Kidney epithelial cell (primary cell): ENCODE results near the gene VAMP5. TPM values are rescaled to one million over a fixed set of nuclear protein-coding genes. Genes with fewer than 3 reads are reported as not detected.
"Not testable (repeated sequence)": the region's sequence is repeated elsewhere in the genome, so short reads cannot be mapped to it uniquely, and the experiment has no call there.

ENCODE experiments used
- DNase-seq: peaks from one replicate; pipeline ENCODE4 v3.0.0-alpha.2; 2010; ENCODE audit warnings: low read depth
- H3K27me3 ChIP-seq: 2 replicates; pipeline ENCODE4 v1.6.0; 2011; ENCODE audit warnings: low read length; ENCODE audit not compliant: control insufficient read depth, insufficient read depth
- H3K36me3 ChIP-seq: 2 replicates; pipeline ENCODE4 v1.5.1; 2011; ENCODE audit warnings: low read length; ENCODE audit not compliant: control insufficient read depth, insufficient read depth
- H3K4me3 ChIP-seq: 2 replicates; pipeline ENCODE4 v1.5.1; 2011; ENCODE audit warnings: low read depth, mild to moderate bottlenecking, control low read depth, low read length
- total RNA-seq: library from RNA; depleted of rRNA; stranded (reverse); fragments of >200 nt; gene quantifications from 2 replicates; pipeline ENCODE4 v1.2.3, GENCODE V29; 2015
- TF ChIP-seq, protein P1 (sequence below): IDR thresholded peaks from 2 replicates; pipeline ENCODE4 v1.5.1; 2011; ENCODE audit warnings: mild to moderate bottlenecking, moderate library complexity, low read length, control low read depth, inconsistent platforms; ENCODE audit not compliant: insufficient read depth, poor library complexity, severe bottlenecking

Gene VAMP5
- total RNA-seq, 1 donor from 2014 or later = 16.5 TPM

DNA sequence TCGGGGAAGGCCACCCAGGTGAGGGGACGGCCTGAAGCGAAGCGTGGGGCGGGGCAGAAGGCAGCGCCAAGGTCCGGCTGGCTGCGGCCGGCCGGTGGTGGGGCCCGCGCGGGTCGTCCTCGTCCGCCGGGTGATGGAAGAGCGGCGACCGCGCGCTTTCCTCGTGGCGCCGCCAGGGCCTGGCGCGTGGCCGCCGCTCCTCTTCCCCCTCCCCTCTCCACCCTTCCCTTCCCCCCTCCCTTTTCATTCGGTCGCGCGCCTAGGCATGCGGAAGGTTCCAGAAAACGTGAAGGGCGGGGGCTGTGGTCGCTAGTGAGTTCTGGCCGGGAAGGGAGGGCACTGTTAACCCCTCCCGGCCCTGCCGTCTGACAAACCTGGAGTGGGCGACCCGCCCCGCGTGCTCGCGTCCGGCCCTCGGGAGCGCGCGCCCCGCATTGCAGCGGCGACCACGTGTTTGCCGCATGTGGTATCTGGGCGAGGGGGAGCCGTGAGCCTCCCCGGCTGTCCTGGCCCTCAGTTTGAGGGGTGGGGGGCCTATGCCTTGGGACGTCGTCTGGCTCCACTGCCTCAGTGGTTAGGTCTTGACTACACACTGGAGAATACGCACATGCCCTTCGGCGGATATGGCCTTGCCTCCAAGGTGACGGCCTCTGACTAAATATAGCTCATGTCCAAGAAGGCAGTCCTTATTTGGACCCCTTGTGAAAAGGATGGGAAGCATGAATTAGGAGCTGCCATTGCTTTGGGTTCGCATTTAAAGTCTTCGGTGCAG is 44.7 kb upstream of the VAMP5 start:
- H3K36me3 ChIP-seq = peaks cover 7% of the 10 kb centered on the region
- no peak for DNase-seq

DNA sequence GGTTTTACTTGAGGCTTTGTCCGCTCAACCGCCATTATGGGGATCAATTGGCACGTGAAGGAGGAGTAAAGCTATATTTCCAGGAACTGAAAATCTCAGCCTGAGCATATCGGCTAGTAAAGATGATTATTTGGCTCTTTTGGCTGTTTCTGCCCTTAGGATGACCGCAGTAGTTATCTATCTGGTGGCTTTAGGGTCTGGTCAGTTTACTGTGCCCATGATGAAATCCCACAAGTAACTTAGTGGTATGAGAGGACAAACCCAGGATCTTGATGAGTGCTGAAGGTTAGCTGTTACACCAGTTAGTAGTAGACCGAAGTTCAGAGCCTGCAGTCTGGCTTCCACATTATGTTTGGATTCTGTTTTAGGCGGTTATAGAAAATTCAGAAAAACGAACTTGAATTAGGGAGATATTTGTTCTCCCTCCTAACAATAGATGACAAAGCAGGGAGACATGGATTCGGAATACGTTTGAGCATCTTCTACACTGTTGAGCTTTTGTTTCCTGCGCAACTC is 44.0 kb upstream of the VAMP5 start:
- DNase-seq = no peak
- peak overlapping the region; percentile 100 for H3K4me3 ChIP-seq
- peaks cover 7% of the 10 kb centered on the region for H3K36me3 ChIP-seq
- H3K27me3 ChIP-seq = no peaks in the 10 kb centered on the region
- TF ChIP-seq, protein P1, sequence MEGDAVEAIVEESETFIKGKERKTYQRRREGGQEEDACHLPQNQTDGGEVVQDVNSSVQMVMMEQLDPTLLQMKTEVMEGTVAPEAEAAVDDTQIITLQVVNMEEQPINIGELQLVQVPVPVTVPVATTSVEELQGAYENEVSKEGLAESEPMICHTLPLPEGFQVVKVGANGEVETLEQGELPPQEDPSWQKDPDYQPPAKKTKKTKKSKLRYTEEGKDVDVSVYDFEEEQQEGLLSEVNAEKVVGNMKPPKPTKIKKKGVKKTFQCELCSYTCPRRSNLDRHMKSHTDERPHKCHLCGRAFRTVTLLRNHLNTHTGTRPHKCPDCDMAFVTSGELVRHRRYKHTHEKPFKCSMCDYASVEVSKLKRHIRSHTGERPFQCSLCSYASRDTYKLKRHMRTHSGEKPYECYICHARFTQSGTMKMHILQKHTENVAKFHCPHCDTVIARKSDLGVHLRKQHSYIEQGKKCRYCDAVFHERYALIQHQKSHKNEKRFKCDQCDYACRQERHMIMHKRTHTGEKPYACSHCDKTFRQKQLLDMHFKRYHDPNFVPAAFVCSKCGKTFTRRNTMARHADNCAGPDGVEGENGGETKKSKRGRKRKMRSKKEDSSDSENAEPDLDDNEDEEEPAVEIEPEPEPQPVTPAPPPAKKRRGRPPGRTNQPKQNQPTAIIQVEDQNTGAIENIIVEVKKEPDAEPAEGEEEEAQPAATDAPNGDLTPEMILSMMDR = no peak

More for the DNA sequence above, 44.7 kb upstream of the VAMP5 start:
- no peaks in the 10 kb centered on the region for H3K27me3 ChIP-seq
- TF ChIP-seq, protein P1 = no peak
- peak overlapping the region; percentile 100 for H3K4me3 ChIP-seq

DNA sequence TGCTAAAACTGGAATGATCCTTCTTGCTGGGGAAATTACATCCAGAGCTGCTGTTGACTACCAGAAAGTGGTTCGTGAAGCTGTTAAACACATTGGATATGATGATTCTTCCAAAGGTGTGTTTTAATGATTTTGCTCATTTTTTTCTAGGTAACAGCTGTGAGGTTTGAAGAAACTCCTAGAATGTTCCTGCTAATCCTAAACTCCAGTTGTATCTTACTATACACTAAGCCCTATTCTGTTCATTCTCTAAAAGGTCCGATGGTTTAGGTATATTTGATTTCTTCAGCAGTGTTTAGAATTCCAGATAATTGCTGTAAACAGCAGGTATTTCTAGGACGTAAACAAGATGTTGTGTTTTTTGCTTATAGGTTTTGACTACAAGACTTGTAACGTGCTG is 43.0 kb upstream of the VAMP5 start:
- Histone ChIP-seq H3K27me3 (no peaks in the 10 kb centered on the region), H3K4me3 (peak overlapping the region; percentile 100), H3K36me3 (peaks cover 7% of the 10 kb centered on the region)
- DNase-seq = no peak
- TF ChIP-seq, protein P1 = no peak

- Histone ChIP-seq H3K36me3 (peaks cover 7% of the 10 kb centered on the region), H3K27me3 (no peaks in the 10 kb centered on the region), H3K4me3 (peak overlapping the region; percentile 100)
- no peak for DNase-seq
- TF ChIP-seq, protein P1 = no peak
These were observed 42.3 kb upstream of the VAMP5 start for GRCh38 chr2:85541753-85542457.

- Histone ChIP-seq H3K27me3 (no peaks in the 10 kb centered on the region), H3K36me3 (peaks cover 7% of the 10 kb centered on the region), H3K4me3 (no peak overlapping the region)
- DNase-seq = no peak
- TF ChIP-seq, protein P1 = no peak
These were observed 41.5 kb upstream of the VAMP5 start for GRCh38 chr2:85542777-85543176.

GRCh38 chr2:85544254-85544691 is 40.0 kb upstream of the VAMP5 start:
- H3K36me3 ChIP-seq, DNase-seq, H3K4me3 ChIP-seq, H3K27me3 ChIP-seq: not testable (repeated sequence)

DNA sequence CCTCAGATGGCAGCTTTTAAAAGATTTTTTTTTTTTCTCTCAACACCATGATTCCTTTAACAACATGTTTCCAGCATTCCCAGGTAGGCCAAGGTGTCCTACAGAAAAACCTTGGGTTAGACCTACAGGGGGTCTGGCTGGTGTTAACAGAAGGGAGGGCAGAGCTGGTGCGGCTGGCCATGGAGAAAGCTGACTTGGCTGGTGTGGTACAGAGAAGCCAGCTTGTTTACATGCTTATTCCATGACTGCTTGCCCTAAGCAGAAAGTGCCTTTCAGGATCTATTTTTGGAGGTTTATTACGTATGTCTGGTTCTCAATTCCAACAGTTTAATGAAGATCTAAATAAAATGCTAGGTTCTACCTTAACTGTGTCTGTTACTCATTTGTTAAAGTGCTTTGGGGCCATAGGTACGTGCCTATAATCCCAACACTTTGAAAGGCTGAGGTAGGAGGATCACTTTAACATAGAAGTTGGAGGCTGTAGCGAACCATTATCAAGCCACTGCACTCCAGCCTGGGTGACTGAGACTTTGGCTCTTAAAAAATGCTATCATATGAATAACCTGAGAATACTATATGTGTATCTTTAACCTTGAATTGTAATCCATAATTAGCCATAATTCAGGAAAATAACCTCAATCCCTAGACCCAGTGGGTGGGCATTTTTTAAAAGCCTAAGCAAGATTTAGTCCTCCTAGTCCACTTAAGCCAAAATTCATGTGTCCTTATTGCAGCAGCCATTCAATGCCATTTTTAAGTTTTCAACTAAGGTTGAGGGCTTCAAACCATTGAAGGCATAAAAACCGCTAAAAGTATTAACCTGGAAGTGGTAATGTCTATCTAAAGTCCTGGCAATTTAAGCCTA is 39.1 kb upstream of the VAMP5 start:
- not testable (repeated sequence) for H3K36me3 ChIP-seq, DNase-seq, H3K4me3 ChIP-seq, H3K27me3 ChIP-seq
